Measurements from ENCODE around the gene CDK13. TPM values are rescaled to one million over a fixed set of nuclear protein-coding genes. Genes with fewer than 3 reads are reported as not detected.

The CDK13 gene
- total RNA-seq, 1 donor from 2014 or later = 45.3 TPM

DNA sequence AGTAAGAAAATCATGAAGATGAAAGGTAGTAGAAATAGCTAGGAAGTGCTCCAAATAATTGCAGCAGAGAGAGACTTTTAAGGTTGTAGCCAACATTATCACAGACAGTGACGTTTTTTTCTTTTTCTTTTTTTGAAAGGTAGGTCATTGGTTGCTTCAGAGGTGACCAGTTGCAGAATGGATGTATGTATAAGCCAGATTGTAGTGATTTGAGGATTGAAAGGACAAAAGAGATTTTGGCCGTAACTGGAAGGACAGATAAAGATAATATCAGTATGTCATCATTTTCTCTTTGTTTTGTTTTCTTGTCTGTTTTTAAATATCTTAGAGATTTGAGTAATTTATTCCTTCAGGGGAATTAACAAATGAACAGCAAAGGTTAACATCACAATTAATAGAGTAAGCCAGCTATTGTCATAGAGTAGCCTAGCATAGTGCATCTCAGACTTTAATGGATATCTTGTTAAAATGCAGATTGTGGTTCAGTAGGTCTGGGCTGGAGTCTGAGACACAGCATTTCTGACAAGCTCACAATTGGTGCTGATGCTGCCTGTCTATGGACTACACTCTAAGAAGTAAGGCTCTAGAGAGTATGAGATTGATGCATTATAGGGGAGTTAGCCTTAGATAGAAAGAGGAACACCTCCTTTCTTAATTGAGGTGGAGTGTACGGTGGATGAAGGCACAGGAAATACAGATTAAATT lies 28.3 kb downstream of the CDK13 start:
- Histone ChIP-seq H3K9ac (ENCODE audit: low read length) (no peak overlapping the region), H2AFZ (ENCODE audit: low read depth, low read length) (no peak overlapping the region), H3K27me3 (ENCODE audit: insufficient read depth, low read length) (no peaks in the 10 kb centered on the region), H3K79me2 (ENCODE audit: insufficient read depth, low read length) (peaks cover 85% of the 10 kb centered on the region), H4K20me1 (ENCODE audit: insufficient read depth, low read length) (peaks cover 78% of the 10 kb centered on the region), H3K4me3 (ENCODE audit: insufficient read depth, low read depth, low read length) (no peak overlapping the region), H3K36me3 (ENCODE audit: insufficient read depth, low read length) (no peaks in the 10 kb centered on the region), H3K4me1 (ENCODE audit: insufficient read depth, low read length) (no peaks in the 10 kb centered on the region), H3K9me3 (ENCODE audit: insufficient read depth, low read depth, low read length) (no peaks in the 10 kb centered on the region), H3K4me2 (ENCODE audit: low read length) (no peak overlapping the region), H3K27ac (ENCODE audit: low read depth, low read length) (no peak overlapping the region)
- Mint-ChIP-seq H3K27ac (ENCODE audit: unreplicated experiment) (no peak overlapping the region), H3K4me1 (ENCODE audit: low read depth, unreplicated experiment) (no peaks in the 10 kb centered on the region), H3K27me3 (ENCODE audit: low read depth, unreplicated experiment) (no peaks in the 10 kb centered on the region), H3K9me3 (ENCODE audit: unreplicated experiment) (no peaks in the 10 kb centered on the region), H3K4me3 (ENCODE audit: unreplicated experiment) (no peak overlapping the region), H3K36me3 (ENCODE audit: low read depth, unreplicated experiment) (no peaks in the 10 kb centered on the region)
- no peak for FAIRE-seq
- DNase-seq (ENCODE audit: low read depth) = no peak
- TF ChIP-seq, protein P1, sequence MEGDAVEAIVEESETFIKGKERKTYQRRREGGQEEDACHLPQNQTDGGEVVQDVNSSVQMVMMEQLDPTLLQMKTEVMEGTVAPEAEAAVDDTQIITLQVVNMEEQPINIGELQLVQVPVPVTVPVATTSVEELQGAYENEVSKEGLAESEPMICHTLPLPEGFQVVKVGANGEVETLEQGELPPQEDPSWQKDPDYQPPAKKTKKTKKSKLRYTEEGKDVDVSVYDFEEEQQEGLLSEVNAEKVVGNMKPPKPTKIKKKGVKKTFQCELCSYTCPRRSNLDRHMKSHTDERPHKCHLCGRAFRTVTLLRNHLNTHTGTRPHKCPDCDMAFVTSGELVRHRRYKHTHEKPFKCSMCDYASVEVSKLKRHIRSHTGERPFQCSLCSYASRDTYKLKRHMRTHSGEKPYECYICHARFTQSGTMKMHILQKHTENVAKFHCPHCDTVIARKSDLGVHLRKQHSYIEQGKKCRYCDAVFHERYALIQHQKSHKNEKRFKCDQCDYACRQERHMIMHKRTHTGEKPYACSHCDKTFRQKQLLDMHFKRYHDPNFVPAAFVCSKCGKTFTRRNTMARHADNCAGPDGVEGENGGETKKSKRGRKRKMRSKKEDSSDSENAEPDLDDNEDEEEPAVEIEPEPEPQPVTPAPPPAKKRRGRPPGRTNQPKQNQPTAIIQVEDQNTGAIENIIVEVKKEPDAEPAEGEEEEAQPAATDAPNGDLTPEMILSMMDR (IDR thresholded peaks at IDR 0.05; ENCODE audit: insufficient read depth, low read depth, low read length) = no peak
- TF ChIP-seq EZH2 (IDR thresholded peaks at IDR 0.05; ENCODE audit: insufficient read depth, low read length) = no peak

DNA sequence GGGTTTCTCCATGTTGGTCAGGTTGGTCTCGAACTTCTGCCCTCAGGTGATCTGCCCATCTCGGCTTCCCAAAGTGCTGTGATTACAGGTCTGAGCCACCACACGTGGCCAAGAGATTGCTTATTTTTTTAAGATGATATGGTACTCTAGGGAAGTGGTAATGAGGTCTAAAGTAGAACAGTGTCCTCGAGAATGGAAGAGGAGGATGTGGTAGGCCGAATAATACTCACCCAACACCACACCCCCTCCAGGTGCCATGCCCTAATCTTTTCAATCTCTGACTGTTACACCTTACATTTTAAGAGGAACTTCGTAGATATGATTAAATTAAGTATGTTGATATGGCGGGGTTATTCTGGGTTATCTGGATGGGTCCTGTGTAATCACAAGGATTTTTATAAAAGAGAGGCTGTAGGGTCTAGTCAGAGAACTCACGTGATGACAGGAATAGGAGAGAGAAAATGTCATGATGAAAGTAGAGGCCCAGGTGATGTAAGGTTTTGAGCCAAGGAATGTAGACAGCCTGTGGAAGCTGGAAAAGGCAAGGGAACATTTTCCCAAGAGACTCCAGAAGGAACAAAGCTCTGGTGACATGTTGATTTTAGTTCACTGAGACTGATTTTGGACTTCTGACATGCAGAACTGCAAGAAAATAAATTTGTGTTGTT lies 29.5 kb downstream of the CDK13 start:
- Histone ChIP-seq H3K36me3 (ENCODE audit: insufficient read depth, low read length) (no peaks in the 10 kb centered on the region), H4K20me1 (ENCODE audit: insufficient read depth, low read length) (peaks cover 79% of the 10 kb centered on the region), H3K4me3 (ENCODE audit: insufficient read depth, low read depth, low read length) (no peak overlapping the region), H2AFZ (ENCODE audit: low read depth, low read length) (no peak overlapping the region), H3K4me1 (ENCODE audit: insufficient read depth, low read length) (no peaks in the 10 kb centered on the region), H3K79me2 (ENCODE audit: insufficient read depth, low read length) (peaks cover 85% of the 10 kb centered on the region), H3K9ac (ENCODE audit: low read length) (no peak overlapping the region), H3K27me3 (ENCODE audit: insufficient read depth, low read length) (no peaks in the 10 kb centered on the region), H3K27ac (ENCODE audit: low read depth, low read length) (no peak overlapping the region), H3K4me2 (ENCODE audit: low read length) (no peak overlapping the region), H3K9me3 (ENCODE audit: insufficient read depth, low read depth, low read length) (no peaks in the 10 kb centered on the region)
- H3K27ac Mint-ChIP-seq (ENCODE audit: unreplicated experiment) = no peak overlapping the region
- no peak for TF ChIP-seq EZH2 (IDR thresholded peaks at IDR 0.05; ENCODE audit: insufficient read depth, low read length)
- TF ChIP-seq, protein P1 (IDR thresholded peaks at IDR 0.05; ENCODE audit: insufficient read depth, low read depth, low read length) = no peak
- H3K9me3 Mint-ChIP-seq (ENCODE audit: unreplicated experiment) = no peaks in the 10 kb centered on the region
- no peaks in the 10 kb centered on the region for H3K36me3 Mint-ChIP-seq (ENCODE audit: low read depth, unreplicated experiment)
- no peak for FAIRE-seq
- DNase-seq (ENCODE audit: low read depth) = no peak
- no peaks in the 10 kb centered on the region for H3K4me1 Mint-ChIP-seq (ENCODE audit: low read depth, unreplicated experiment)
- H3K4me3 Mint-ChIP-seq (ENCODE audit: unreplicated experiment) = no peak overlapping the region
- no peaks in the 10 kb centered on the region for H3K27me3 Mint-ChIP-seq (ENCODE audit: low read depth, unreplicated experiment)

Measured in astrocyte (in vitro differentiated cells and primary cell).